Kasumi-1 (cell line): ENCODE data around the gene LCE3C.
"Not testable (repeated sequence)": the region's sequence is repeated elsewhere in the genome, so short reads cannot be mapped to it uniquely, and the experiment has no call there.

Experiments used
- DNase-seq, 2 experiments: peaks; one replicate each; lab custom pipeline; 2025; lab: John Stamatoyannopoulos, UW

The LCE3C gene, protein sequence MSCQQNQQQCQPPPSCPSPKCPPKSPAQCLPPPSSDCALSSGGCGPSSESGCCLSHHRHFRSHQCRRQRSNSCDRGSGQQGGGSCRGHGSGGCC

GRCh38 chr1:152599934-152600333 lies at the start of gene LCE3C:
LCE3C (plus strand) TSS chr1:152600234; CDS start chr1:152600732, 498 bp downstream.
- DNase-seq, result no peak

DNA sequence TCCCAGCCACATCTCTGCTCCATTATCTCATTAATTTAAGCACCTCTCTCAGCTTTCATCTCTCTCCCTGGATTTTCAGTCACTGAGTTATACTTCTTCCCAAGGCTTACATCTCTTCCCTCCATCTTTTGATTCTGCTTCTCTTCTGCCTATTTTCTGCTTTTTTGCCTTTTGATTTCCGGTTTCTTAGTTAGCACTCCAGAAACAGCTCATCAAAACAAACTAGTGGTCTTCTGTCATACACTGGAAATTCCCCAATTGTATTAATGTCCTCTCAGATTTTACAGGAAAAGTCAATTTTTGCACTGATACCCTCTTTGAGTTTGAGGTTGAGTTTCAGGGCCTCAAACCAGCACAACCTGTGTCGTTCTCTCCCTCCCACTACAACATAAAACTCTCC lies 34.9 kb upstream of the LCE3C start:
- DNase-seq, result no peak

DNA sequence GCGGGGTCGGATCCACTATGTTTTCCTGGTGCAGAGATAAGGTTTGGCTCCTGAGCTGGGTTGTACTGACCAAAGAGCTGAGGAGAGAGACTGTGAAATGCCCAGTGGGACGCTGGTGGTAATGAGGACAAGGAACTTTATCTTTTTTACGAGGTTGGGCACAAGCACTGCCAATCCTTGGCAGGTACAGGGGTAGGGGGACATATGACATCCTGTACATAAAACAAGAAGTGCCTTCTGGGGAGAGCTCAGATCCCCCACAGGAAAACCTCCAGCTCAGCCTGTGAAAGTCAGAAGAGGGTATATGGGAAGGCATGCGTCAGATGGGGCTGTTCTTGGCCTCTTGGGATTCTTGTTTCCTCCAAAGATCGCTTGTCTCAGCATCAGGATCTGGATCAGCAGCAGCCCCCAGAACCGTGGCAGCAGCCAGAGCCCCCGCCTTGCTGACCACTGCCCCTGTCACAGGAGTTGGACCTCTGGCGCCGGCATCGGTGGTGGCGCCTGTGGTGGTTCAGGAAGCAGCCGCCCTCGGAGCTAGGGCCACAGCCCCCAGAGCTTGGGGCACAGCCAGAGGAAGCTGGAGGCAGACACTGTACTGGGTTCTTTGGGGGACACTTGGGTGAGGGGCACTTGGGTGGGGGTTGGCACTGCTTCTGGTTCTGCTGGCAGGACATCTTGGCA lies 34.4 kb upstream of the LCE3C start:
- DNase-seq, result no peak

- no peak for DNase-seq
Observed at GRCh38 chr1:152566681-152567080, 33.4 kb upstream of the LCE3C start, which contains the start of gene LCE3E. LCE3E (minus strand) TSS chr1:152566780; CDS start chr1:152566208, 572 bp downstream.

DNA sequence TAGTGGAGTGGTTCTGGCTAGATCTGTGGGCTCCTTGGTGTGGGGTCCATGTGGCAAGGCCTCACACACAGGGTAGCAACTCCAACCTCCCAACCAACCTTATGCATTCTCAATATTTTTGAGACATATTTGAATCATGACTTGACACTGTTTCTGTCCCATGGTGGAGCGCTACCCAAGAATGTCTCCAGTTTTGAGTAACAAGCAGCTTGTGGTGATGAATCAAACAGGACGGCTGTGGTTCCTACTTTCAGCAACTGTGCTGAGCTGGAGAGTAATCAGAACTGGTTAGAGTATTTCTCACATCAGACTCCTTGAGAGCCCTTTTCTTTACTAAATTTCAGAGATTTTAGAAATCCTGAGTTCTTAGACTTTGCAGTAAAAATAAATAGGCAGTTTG lies 22.9 kb upstream of the LCE3C start:
- DNase-seq, result no peak

- not testable (repeated sequence) for DNase-seq
Observed at GRCh38 chr1:152579526-152579925, 20.5 kb upstream of the LCE3C start.

- DNase-seq, result no peak
Observed at GRCh38 chr1:152580433-152580832, 19.6 kb upstream of the LCE3C start, which contains the start of gene LCE3D. LCE3D (minus strand) TSS chr1:152580516; CDS start chr1:152579936, 580 bp downstream.

GRCh38 chr1:152582647-152583046 lies 17.4 kb upstream of the LCE3C start:
- no peak for DNase-seq

GRCh38 chr1:152585586-152585985 lies 14.4 kb upstream of the LCE3C start:
- DNase-seq, result no peak

DNA sequence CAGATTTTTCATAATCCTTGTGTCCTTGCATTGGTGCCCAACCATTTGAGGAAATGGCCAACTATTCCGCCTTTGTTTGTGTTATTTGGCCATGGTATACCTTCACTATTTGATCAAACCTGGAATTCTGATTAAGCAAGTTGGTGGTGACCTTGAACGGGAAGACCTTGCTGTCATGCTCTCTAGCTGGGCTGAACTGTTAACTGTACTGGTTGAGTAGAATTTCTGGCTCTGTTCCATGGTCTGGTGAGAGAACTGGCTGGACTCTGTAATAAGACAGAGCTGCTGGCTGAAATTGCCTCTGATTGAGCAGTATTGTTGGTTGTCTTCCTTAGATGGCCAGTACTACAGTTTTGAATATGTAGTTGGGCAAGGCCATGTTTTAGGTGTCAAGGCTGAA lies 3.0 kb upstream of the LCE3C start:
- DNase-seq, result no peak

GRCh38 chr1:152613511-152613910 lies 13.5 kb downstream of the LCE3C start, which contains the start of gene LCE3B:
LCE3B (plus strand) TSS chr1:152613811; CDS start chr1:152613811, 0 bp downstream.
- DNase-seq, result no peak

- DNase-seq, result no peak
Observed at GRCh38 chr1:152621993-152622392, 22.0 kb downstream of the LCE3C start.

DNA sequence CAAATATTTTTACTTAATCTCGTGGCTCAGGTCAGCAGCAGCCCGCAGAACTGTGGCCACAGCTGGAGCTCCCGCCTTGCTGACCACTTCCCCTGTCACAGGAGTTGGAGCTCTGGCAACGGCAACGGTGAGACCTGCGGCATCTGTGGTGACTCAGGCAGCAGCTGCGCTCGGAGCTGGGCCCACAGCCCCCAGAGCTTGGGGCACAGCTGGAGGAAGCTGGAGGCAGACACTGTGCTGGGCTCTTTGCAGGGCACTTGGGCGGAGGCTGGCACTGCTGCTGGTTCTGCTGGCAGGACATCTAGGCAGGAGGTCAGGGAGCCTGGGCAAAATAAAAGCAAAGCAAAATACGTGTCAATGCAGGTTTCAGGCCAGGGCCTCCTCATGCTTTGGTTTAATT lies 22.8 kb downstream of the LCE3C start, which contains the start of gene LCE3A:
Gene LCE3A, minus strand, starts transcription at position 301 of the 400 bp plus-strand sequence. Its CDS starts 0 bp downstream, at position 301.
- DNase-seq, result no peak

DNA sequence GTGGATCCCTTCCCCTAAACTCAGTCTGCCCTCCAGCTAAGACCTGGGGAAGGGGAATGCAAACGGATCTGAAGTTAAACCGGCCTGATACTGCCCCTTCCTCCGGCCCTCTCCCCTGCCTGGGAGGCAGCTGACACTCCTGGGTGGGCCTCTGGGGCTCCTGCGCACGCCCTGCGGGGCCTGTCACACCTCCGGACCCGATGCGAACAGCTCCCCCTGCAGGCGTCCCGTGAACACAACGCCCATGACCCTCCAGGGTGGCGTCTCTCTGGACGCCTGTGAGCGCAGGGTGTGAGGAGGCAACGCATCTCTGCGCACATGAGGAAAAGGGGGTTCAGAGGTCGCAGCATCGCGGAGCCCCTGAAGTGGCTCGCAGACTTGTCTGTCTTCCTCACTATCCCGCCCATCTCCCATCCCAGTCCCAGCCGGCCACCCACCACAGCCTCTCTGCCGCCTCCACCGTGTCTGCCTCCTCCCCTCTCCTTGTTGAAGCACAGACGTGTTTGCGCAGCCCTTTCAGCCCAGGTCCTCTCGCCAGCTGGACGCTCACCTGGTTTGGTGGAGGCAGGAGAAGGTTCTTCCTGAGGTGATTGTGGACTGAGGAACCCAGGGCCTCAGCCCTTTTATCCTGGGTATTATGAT lies 23.3 kb downstream of the LCE3C start:
- no peak for DNase-seq

- DNase-seq, result no peak
Observed at GRCh38 chr1:152626744-152627143, 26.7 kb downstream of the LCE3C start.

- no peak for DNase-seq
Observed at GRCh38 chr1:152630596-152630995, 30.6 kb downstream of the LCE3C start.

DNA sequence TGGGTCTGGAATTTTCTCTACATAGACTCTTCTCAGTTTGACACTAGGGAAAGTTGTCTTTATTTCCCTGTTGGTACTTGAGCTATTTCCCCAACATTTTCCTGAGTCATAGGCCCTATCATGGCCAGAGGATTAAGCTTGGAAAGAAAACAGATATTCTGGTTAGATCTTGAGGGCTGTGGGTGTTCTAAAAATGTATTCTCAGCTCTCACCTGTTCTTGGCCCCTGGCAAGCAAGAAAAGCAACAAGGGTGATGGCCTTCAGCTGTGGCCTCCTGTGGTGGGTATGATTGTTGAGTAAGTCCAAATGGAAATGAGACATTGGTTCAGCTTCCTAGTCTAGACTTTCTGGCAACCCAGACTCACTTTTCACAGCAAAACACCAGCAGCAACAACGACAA lies 40.3 kb downstream of the LCE3C start:
- DNase-seq, result no peak

DNA sequence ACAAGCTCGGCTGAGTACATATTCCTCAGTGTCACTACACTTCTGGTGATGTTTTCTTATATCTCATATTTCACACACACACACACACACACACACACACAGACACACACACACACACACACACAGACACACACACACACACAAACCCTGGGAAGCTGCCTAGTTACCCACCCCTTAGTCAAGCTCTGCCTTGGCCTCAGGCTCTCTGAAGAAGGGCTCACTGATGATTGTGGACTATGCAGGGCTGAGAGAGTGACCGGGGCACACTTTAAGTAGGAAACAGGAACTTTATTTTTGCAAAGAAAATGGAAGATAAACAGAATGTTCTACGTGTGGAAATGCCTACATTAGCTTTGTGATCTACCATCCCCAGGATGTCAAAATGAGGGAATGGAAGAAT lies 43.9 kb downstream of the LCE3C start:
- DNase-seq, result no peak

- no peak for DNase-seq
Observed at GRCh38 chr1:152645146-152645545, 45.1 kb downstream of the LCE3C start.

GRCh38 chr1:152646656-152647055 lies 46.6 kb downstream of the LCE3C start:
- DNase-seq, result no peak
